22Rv1 (cell line): ENCODE data around the gene ARF1.

Experiments
- CTCF ChIP-seq: fragments of 450-650 bp; IDR thresholded peaks from 2 replicates; pipeline ENCODE4 v1.5.1; 2017; ENCODE audit warnings: mild to moderate bottlenecking
- ZFX ChIP-seq: fragments of 450-650 bp; IDR thresholded peaks from 2 replicates; pipeline ENCODE4 v1.6.1; 2017; ENCODE audit warnings: antibody characterized with exemption, borderline replicate concordance

GRCh38 chr1:228134591-228134990 is 52.1 kb downstream of the ARF1 start:
- TF ChIP-seq CTCF, result no peak
- TF ChIP-seq ZFX, result no peak
